Measurements from ENCODE around the gene TEN1. TPM values are rescaled to one million over a fixed set of nuclear protein-coding genes. Genes with fewer than 3 reads are reported as not detected.

The TEN1 gene
- total and polyA plus RNA-seq, 2 donors (not counting 1 experiment from before 2014, with no cell fraction given) = 19.8 to 34.5 TPM

- no peak for DNase-seq
- Histone ChIP-seq H3K9ac (ENCODE audit: low read length) (no peak overlapping the region), H3K4me3 (ENCODE audit: control extremely low read depth in 1 of 5, extremely low read depth in 1 of 5, insufficient read depth in 1 of 5, low read depth in 2 of 5, low read length in 4 of 5) (no peak overlapping the region), H2AFZ (ENCODE audit: insufficient read depth, low read depth, low read length, poor library complexity, severe bottlenecking) (no peak overlapping the region), H3K9me3 (ENCODE audit: control extremely low read depth in 1 of 3, control insufficient read depth in 2 of 3, insufficient read depth in 1 of 3, low read length in 2 of 3) (no peaks in the 10 kb centered on the region), H3K79me2 (ENCODE audit: control insufficient read depth, insufficient read depth, low read length) (no peaks in the 10 kb centered on the region), H3K27me3 (replicated peaks in 1 of 4; ENCODE audit: control extremely low read depth in 1 of 4, control insufficient read depth in 3 of 4, insufficient read depth in 4 of 4, low read length in 3 of 4) (no peaks in the 10 kb centered on the region), H3K4me2 (replicated peaks; ENCODE audit: low read depth, low read length, poor library complexity, severe bottlenecking) (no peak overlapping the region), H4K20me1 (ENCODE audit: control insufficient read depth, insufficient read depth, low read length, poor library complexity, severe bottlenecking) (no peaks in the 10 kb centered on the region), H3K4me1 (ENCODE audit: control insufficient read depth in 2 of 2, insufficient read depth in 2 of 2, low read length in 2 of 2) (no peaks in the 10 kb centered on the region), H3K36me3 (replicated peaks in 1 of 2; ENCODE audit: control extremely low read depth in 1 of 2, control insufficient read depth in 1 of 2, extremely low read depth in 1 of 2, insufficient read depth in 2 of 2, low read length in 1 of 2) (no peaks in the 10 kb centered on the region), H3K27ac (ENCODE audit: low read length in 2 of 2) (no peak overlapping the region)
- POLR2A ChIA-PET = no interaction called here
- H3K4me1 Mint-ChIP-seq = no peaks in the 10 kb centered on the region
- H3K27me3 Mint-ChIP-seq = no peaks in the 10 kb centered on the region
- no peak for ATAC-seq (ENCODE audit: low read depth)
- CTCF ChIA-PET = no interaction called here
- TF ChIP-seq EZH2 (IDR thresholded peaks at IDR 0.05; ENCODE audit: borderline replicate concordance, insufficient read depth, low read depth, low read length, poor library complexity, severe bottlenecking) (no peak), CTCF (IDR thresholded peaks at IDR 0.05) (no peak)
- no peaks in the 10 kb centered on the region for H3K9me3 Mint-ChIP-seq (ENCODE audit: insufficient read depth)
- intact Hi-C loops (cut with micrococcal nuclease) = no loop called here
- H3K4me3 Mint-ChIP-seq = no peak overlapping the region
- WGBS (ENCODE audit: insufficient coverage) = 82% methylated on average over 3 of the region's 4 CpGs
- no peak overlapping the region for H3K27ac Mint-ChIP-seq
These were observed 48.0 kb upstream of the TEN1 start for GRCh38 chr17:75931062-75931461.

- Histone ChIP-seq H3K27ac (ENCODE audit: low read length in 2 of 2) (no peak overlapping the region), H3K4me1 (ENCODE audit: control insufficient read depth in 2 of 2, insufficient read depth in 2 of 2, low read length in 2 of 2) (no peaks in the 10 kb centered on the region), H3K4me2 (replicated peaks; ENCODE audit: low read depth, low read length, poor library complexity, severe bottlenecking) (no peak overlapping the region), H2AFZ (ENCODE audit: insufficient read depth, low read depth, low read length, poor library complexity, severe bottlenecking) (no peak overlapping the region), H3K36me3 (replicated peaks in 1 of 2; ENCODE audit: control extremely low read depth in 1 of 2, control insufficient read depth in 1 of 2, extremely low read depth in 1 of 2, insufficient read depth in 2 of 2, low read length in 1 of 2) (no peaks in the 10 kb centered on the region), H3K79me2 (ENCODE audit: control insufficient read depth, insufficient read depth, low read length) (no peaks in the 10 kb centered on the region), H3K9me3 (ENCODE audit: control extremely low read depth in 1 of 3, control insufficient read depth in 2 of 3, insufficient read depth in 1 of 3, low read length in 2 of 3) (no peaks in the 10 kb centered on the region), H3K4me3 (ENCODE audit: control extremely low read depth in 1 of 5, extremely low read depth in 1 of 5, insufficient read depth in 1 of 5, low read depth in 2 of 5, low read length in 4 of 5) (no peak overlapping the region), H4K20me1 (ENCODE audit: control insufficient read depth, insufficient read depth, low read length, poor library complexity, severe bottlenecking) (no peaks in the 10 kb centered on the region), H3K27me3 (replicated peaks in 1 of 4; ENCODE audit: control extremely low read depth in 1 of 4, control insufficient read depth in 3 of 4, insufficient read depth in 4 of 4, low read length in 3 of 4) (no peaks in the 10 kb centered on the region), H3K9ac (ENCODE audit: low read length) (no peak overlapping the region)
- Mint-ChIP-seq H3K27me3 (no peaks in the 10 kb centered on the region), H3K9me3 (ENCODE audit: insufficient read depth) (no peaks in the 10 kb centered on the region), H3K4me3 (no peak overlapping the region), H3K27ac (no peak overlapping the region), H3K4me1 (no peaks in the 10 kb centered on the region)
- DNase-seq (no peak), ATAC-seq (ENCODE audit: low read depth) (no peak)
- ChIA-PET CTCF (interaction anchor here (1.1 kb wide), 1 partner anchor 28 kb away, joined by 5 read pairs; the partner anchor contains the start of gene MRPL38), POLR2A (no interaction called here)
- TF ChIP-seq EZH2 (IDR thresholded peaks at IDR 0.05; ENCODE audit: borderline replicate concordance, insufficient read depth, low read depth, low read length, poor library complexity, severe bottlenecking) (no peak), CTCF (IDR thresholded peaks at IDR 0.05) (no peak)
- intact Hi-C loops (cut with micrococcal nuclease) = no loop called here
- WGBS (ENCODE audit: insufficient coverage) = 89% methylated on average over 3 of the region's 5 CpGs
These were observed 46.2 kb upstream of the TEN1 start for GRCh38 chr17:75932852-75933251.
